Middle frontal gyrus (tissue), 1 donor: ENCODE results near the gene SNCG.
"Not testable (repeated sequence)": the region's sequence is repeated elsewhere in the genome, so short reads cannot be mapped to it uniquely, and the experiment has no call there.

ENCODE experiments used
- DNase-seq: peaks from one replicate; pipeline ENCODE4 v3.0.0-alpha.2; 2015; ENCODE audit warnings: low spot score; ENCODE audit errors: extremely low spot score

The SNCG gene

GRCh38 chr10:86944907-86945306, 13.5 kb upstream of the SNCG start:
- DNase-seq: no peak

GRCh38 chr10:86945361-86946212, 12.8 kb upstream of the SNCG start:
- DNase-seq: no peak

- DNase-seq: no peak
Observed at GRCh38 chr10:86946213-86947155, 11.9 kb upstream of the SNCG start.

- DNase-seq: not testable (repeated sequence)
Observed at GRCh38 chr10:86947806-86948205, 10.6 kb upstream of the SNCG start.

- DNase-seq: no peak
Observed at GRCh38 chr10:86950349-86950748, 8.1 kb upstream of the SNCG start.

- DNase-seq: no peak
Observed at GRCh38 chr10:86951184-86951761, 7.1 kb upstream of the SNCG start.

GRCh38 chr10:86952106-86952505, 6.3 kb upstream of the SNCG start:
- no peak for DNase-seq

- not testable (repeated sequence) for DNase-seq
Observed at GRCh38 chr10:86952697-86953096, 5.7 kb upstream of the SNCG start.

GRCh38 chr10:86953747-86954680, 4.4 kb upstream of the SNCG start:
- no peak for DNase-seq

- DNase-seq: no peak
Observed at GRCh38 chr10:86954681-86955500, 3.5 kb upstream of the SNCG start.

GRCh38 chr10:86955501-86956194, 2.8 kb upstream of the SNCG start:
- no peak for DNase-seq

- DNase-seq: no peak
Observed at GRCh38 chr10:86956195-86956847, 2.1 kb upstream of the SNCG start.

GRCh38 chr10:86956848-86957448, 1.5 kb upstream of the SNCG start:
- no peak for DNase-seq

GRCh38 chr10:86957471-86958115, 806 bp upstream of the SNCG start, which contains the start of gene MMRN2:
MMRN2 (minus strand) TSS chr10:86957615; CDS start chr10:86957541, 74 bp downstream.
- no peak for DNase-seq

- no peak for DNase-seq
Observed at GRCh38 chr10:86958901-86959736, 720 bp downstream of the SNCG start.

GRCh38 chr10:86959737-86960002, 1.3 kb downstream of the SNCG start:
- DNase-seq: no peak
